ENCODE results near the gene SLC25A48.

SLC25A48 gene

DNA sequence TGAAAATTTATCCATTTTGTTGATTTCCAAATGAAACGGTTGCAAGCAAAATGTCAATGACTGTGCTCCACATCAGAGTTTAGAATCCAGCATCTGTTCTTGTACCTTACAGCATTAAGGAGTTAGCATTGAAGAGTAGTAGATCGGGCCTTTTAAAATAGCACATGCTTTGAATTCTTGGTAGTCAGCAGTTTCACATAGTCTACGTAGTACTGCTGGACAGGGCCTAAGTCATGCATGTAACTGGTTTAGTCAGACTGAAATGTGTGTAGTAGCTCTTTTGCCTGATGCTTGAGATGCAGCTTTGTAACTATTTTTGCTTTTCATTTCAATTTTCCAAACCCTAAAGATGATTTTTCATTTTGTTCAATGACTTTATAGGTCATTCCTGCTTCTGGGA is 100.5 kb downstream of the SLC25A48 start:
- DNase-seq, result no peak

DNA sequence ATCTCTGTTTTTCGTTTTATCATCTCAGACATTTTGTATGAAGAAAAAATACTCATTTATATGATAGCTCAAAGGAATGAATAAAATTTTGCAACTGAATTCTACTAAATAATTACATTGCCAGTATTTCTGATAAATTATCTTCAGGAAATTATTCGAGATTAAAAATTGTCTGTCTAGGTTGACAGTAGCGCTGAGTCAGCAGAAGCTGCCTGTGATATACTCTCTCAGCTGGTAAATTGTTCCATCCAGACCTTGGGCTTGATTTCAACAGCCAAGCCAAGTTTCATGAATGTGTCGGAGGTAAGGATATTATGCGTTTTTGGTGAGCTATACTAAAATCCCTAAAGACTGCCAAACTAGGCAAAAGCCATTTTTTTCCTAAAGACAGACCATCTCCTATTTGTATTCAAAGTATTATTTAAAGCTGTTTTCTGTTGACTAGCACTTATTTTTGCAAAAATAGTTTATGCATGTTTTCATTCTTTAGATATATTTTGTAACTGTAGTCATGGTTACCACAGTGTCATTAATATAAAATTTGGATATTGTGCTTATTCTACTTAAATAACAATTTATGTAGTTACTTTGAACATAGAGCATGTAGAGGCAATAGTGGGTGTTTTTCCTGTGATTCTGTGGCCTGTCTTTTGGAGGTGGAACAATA is 102.9 kb downstream of the SLC25A48 start:
- no peak for DNase-seq
